ENCODE data around the gene MX1.

MX1 gene

DNA sequence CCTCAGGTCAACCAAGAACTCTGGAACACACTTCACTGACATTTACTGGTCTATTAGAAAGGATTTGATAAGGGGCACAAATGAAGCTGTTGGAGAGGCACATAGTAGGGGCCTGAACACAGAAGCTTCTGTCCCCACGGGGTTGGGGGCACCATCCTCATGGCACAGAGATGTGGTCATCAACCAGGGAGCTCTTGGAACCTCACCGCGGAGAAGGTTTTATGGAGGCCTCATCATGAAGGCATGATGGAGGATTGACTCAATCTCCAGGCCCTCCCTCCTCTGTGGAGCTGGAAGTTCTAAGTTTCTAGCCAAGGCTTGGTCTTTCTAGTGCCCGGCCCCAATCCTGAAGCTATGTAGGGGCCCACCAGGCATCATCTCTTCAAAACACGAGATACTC is 23.6 kb downstream of the MX1 start:
- no peak for TF ChIP-seq CTCF (IDR thresholded peaks at IDR 0.05; ENCODE audit: insufficient read depth, missing control alignments)
- DNase-seq (ENCODE audit: insufficient read length, low spot score) (no peak), FAIRE-seq (no peak)

DNA sequence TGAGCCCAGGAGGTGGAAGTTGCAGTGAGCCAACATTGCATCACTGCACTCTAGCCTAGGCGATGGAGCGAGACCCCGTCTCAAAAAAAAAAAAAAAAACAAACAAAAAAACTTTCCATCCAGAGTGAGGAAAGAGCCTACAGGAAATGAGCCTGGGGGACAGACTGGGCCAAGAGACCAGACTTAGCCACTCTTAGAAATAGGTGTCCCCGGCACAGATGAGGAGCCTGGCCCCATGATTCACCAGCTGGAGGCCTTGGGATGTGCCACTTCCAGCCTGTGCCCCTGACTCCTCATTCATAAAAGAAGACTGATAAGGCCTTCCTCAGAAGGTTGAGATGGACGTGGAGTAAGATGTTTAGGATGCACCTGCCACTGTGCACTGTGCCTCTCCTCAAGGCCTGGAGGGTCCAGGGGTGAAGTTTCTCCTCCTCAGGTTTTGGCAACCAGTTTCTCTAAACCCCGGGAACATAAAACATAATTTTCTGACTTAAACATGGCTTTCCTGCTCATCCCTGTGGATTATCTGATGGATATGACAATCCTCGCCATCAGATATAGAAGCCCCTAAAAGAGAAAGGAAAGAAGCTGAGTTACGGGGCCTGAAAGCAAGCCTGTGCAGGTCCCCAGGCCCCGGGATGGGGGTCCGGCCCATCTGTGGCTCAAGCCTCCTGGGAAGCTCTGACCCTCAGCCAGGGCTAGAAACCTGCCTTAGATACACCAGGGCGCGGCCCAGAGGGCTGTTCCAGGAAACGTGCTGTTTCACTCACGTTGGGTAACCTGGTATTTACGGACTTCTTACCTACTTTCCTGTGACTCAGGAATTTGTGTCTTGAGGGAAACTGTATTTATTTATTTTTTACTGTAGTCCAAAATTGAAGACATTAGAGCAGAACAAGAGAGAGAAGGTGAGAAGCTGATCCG is 26.0 kb downstream of the MX1 start:
- no peak for FAIRE-seq
- TF ChIP-seq CTCF (IDR thresholded peaks at IDR 0.05; ENCODE audit: insufficient read depth, missing control alignments): no peak
- DNase-seq (ENCODE audit: insufficient read length, low spot score): no peak

DNA sequence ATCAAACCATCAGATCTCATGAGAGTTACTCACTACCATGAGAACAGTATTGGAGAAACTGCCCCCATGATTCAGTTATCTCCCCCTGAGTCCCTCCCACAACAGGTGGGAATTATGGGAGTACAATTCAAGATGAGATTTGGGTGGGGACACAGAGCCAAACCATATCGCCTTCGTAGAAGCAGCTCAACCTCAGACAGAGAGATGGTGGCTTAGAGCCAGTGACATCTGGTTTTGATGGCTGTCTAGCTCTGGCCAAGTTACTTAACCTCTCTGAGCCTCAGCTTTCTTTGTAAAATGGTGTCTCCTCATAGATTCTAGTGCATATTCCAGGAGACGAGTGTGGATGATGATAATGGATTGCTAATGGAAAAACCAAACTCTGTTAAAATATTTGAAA is 27.2 kb downstream of the MX1 start:
- no peak for DNase-seq (ENCODE audit: insufficient read length, low spot score)
- FAIRE-seq: no peak
- TF ChIP-seq CTCF (IDR thresholded peaks at IDR 0.05; ENCODE audit: insufficient read depth, missing control alignments): no peak

- FAIRE-seq (no peak), DNase-seq (ENCODE audit: insufficient read length, low spot score) (no peak)
- TF ChIP-seq CTCF (IDR thresholded peaks at IDR 0.05; ENCODE audit: insufficient read depth, missing control alignments): no peak
Observed at GRCh38 chr21:41453761-41454160, 27.7 kb downstream of the MX1 start.

DNA sequence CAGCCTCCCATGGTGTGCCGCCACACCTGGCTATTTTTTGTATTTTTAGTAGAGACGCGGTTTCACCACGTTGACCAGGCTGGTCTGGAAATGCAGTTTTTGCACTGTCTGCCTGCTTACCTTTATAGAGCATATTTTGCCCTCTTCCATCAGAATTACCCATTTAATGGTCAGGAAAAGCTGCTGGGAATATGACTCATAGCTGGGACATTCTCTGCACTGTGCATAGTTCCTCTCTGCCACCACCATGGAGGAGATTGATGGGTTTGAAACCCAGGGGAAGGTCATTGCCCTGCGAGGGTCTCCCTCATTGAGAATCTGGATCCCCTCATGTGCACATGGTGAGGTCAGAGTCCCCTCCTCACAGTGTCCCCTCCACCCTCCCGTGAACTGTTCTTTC is 32.1 kb downstream of the MX1 start:
- no peak for TF ChIP-seq CTCF (IDR thresholded peaks at IDR 0.05; ENCODE audit: insufficient read depth, missing control alignments)
- DNase-seq (ENCODE audit: insufficient read length, low spot score): no peak

DNA sequence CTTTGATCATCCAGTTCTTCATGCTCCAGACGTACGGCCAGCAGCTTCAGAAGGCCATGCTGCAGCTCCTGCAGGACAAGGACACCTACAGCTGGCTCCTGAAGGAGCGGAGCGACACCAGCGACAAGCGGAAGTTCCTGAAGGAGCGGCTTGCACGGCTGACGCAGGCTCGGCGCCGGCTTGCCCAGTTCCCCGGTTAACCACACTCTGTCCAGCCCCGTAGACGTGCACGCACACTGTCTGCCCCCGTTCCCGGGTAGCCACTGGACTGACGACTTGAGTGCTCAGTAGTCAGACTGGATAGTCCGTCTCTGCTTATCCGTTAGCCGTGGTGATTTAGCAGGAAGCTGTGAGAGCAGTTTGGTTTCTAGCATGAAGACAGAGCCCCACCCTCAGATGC is 32.5 kb downstream of the MX1 start:
- FAIRE-seq: no peak
- no peak for TF ChIP-seq CTCF (IDR thresholded peaks at IDR 0.05; ENCODE audit: insufficient read depth, missing control alignments)

More for the DNA sequence above, 32.1 kb downstream of the MX1 start:
- FAIRE-seq: no peak

GRCh38 chr21:41459884-41460534 is 34.0 kb downstream of the MX1 start:
- FAIRE-seq: no peak
- DNase-seq (ENCODE audit: insufficient read length, low spot score): no peak
- TF ChIP-seq CTCF (IDR thresholded peaks at IDR 0.05; ENCODE audit: insufficient read depth, missing control alignments): no peak

More for the DNA sequence above, 32.5 kb downstream of the MX1 start:
- DNase-seq (ENCODE audit: insufficient read length, low spot score): no peak
